ENCODE results near the gene RAD23B. TPM values are rescaled to one million over a fixed set of nuclear protein-coding genes. Genes with fewer than 3 reads are reported as not detected.

Gene RAD23B
- polyA plus RNA-seq, 1 donor = 142 TPM

DNA sequence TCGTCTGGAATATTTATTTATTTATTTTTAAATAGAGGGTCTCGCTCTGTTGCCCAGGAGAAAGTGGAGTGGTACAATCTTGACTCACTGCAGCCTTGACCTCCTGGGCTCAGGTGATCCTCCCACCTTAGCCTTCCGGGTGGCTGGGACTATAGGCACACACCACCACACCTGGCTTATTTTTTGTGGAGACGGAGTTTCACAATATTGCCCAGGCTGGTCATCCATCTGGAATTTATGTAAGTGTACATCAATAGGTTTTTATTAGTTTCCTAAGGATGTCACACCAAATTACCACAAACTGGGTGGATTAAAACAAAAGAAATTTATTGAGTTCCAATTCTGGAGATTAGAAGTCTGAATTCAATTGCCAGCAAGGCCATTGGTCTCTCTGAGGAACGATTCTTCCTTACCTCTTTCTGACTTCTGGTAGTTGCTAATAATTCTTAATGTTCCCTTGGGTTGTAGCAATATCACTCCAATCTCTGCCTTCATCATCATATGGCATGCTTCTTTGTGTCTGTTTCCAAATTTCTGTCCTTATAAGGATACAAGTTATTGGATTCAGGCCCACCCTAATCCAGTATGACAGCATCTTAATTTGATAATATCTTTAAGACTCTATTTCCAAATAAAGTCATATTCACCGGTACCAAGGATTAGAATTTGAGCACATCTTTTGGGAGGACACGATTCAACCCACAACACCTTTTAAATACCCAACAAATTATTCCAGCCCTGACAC, 16.3 kb upstream of the RAD23B start:
- DNase-seq = no peak

DNA sequence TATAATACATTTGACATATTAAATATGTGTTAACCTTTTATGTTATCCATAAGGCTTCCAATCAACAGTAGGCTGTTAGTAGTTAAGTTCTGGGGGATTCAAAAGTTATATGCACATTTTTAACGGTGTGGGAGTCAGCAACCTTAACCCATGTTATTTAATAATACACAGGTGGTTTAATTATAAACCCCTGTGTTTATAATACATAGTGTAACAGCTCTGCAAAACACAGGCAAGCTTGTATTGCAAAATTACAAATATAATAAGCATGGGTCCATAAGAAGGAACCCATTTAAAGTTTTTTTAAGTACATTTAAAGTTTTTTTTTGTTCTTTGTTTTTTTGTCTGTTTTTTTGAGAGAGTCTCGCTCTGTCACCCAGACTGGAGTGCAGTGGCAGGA, 14.5 kb upstream of the RAD23B start:
- DNase-seq = no peak

DNA sequence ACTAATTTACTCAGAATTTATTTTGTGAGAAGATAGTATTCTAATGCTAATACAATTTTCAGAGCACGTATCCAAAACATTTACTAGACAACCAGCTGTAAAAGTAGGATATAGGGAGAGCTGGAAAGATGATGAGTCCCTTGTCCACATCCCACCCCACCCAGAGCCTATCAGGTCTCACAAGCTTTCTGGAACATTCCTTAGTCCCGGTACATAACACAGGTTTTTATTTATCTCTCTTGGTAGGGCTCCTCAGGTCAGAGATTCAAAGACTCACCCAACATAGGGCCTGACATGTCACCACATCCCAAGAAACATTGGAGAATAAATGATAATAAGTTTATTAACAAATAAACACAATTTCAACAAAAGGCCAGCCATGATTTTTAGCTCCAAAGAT, 13.8 kb upstream of the RAD23B start:
- DNase-seq = no peak

DNA sequence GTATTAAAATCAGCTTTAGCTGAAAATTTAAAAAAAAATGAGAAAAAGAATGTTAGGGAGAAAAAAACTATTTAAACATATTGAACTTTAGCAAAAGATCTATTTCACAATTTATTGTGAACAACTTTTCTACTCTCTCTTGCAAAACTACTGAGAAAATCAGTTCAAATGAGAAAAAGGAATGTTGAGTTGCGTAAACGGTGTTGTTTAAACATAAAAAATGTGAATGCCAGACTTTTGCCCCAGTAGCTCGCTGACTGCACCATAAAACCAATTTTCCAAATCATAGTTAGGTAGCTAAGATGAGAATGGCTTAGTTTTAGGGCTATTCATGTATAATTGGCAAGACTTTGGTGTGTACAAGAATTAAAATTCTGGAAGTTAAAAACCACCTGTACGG, 13.4 kb upstream of the RAD23B start:
- no peak for DNase-seq

DNA sequence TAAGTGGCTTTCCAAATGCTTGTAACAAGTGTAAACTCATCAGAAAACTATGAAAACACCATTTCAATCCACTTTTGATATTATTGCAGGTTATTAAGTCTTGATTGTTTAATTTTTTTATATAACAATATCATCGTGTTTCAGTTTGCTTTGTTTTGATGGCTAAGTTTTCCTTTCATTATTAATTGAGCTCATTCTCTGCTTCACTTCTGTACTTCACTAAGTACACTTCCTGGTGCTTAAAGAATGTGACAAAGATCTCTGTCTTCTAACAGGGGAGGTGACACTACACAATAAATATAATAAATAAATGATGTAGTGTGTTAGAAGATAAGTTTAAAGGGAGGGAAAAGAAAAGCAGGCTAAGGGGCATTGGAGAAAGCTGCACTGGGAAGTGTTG, 13.0 kb upstream of the RAD23B start:
- no peak for DNase-seq

DNA sequence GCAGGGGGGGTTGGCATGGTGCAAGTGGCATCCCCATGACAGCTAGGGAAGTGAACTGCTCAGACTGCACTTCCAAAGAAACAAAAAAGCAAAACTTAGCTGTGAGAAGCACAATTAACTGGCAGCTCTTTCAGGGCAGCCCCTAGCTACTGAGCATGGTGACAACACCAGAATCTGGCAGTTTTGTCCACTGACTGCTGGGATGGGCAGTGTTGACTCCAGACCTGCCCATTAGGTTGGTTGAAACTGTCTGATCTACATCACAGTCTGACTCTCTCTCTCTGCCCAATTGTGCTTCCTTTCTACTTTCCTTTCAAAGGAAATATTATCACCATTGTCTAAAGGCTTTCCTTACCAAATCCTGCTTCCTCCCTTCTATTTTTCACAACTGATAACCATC, 12.5 kb upstream of the RAD23B start:
- DNase-seq = no peak

DNA sequence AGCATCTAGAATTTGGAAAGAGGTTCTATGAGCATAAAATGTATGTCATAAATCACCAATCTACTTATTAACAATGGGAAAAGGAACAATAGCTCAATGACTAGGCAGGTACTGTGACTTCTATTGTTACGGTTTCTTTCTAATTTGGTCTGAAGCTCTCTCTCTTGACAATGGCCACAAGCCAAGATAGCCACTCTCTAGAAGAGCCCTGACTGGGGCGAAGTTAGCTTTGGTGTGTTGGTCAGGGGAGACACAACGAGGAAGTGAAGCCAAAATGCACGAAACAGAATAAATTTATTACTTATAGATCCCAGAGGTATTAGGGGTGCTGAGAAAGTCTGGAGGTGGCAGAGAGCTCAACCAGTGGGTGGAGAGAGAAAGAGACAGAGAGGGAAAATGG, 9.4 kb upstream of the RAD23B start:
- DNase-seq = no peak

DNA sequence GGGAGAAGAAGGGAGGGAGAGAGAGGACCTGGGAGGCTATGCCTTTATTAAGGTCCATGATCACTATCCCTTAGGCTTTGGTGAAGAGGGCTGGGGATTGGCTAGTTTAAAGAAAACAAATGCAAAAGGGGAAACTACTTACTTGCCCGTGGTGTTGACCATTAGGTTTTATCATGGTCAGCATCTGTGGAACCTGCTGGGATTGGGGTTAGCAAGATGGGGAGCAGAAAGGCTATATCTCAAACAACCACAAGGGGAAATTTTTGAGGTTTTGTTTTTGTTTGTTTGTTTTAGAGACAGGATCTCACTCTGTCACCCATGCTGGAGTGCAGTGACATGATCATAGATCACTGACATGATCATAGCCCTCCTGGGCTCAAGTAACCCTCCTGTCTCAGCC, 9.0 kb upstream of the RAD23B start:
- no peak for DNase-seq

DNA sequence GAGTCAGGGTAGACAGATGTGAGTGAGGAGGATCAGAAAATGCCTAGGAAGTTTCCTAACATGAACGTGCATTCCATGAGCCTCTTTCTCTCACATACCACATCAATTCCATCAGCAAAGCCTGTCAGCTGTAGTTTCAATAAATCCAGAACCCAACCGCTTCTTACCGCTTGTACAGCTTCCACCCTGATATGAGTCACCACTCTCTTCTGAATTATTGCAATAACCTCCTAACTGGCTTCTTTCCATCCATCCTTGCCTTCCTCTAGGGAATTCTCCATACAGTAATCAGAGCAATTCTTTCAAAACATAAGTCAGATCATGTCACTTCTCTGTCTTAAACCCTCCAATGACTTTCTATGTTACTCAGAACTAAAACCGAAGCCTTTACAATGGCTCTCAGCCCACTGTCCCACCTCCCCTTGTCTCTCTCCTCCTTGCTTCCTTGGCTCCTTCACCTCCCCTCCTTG, 8.1 kb upstream of the RAD23B start:
- DNase-seq = no peak

DNA sequence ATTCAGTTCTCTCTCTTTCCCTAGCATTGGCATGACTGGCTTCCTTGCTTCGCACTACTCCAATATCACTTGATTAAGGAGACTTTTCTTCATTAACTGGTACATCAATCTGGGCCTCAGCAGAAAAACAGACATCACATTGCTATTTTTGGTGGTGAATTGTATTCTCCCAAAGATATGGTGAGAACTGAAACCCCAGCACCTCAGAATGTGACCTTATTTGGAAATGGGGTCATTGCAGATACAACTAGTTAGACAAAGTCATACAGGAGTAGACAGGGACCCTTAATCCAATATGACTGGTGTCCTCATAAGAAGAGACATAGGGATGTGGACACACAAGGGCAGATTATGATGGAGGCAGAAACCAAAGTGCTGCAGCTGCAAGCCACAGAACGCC, 7.5 kb upstream of the RAD23B start:
- no peak for DNase-seq

DNA sequence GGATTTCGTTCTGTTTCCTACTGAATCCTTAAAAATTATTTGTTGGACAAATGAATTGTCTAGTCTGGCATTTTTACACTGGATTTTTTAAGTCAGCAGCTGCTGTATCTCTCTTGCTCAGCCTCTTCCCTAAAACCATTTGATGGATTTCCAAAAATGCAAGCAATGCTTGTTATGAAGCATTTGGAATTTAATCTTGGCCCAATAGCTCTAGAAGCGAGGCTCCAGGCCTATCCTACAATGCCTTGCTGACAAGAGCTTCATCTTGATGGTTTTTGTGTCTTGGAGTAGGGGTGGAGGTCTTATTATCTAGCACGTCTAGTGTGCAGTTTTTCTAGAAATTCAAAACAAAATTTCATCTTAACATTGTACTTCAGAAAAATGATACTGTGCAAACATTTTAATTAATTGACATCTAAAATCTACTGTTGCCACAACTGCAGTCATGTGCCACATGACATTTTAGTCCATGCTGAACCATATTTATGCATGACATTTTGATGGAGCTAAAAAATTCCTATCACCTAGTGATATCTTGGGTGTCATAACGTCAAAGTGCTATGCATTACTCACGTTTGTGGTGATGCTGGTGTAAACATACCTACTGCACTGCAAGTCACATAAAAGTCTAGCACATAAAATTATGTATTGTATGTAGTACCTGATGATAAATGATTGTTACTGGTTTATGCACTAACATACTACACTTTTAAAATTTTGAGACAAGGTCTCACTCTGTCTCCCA, 5.9 kb upstream of the RAD23B start:
- no peak for DNase-seq

DNA sequence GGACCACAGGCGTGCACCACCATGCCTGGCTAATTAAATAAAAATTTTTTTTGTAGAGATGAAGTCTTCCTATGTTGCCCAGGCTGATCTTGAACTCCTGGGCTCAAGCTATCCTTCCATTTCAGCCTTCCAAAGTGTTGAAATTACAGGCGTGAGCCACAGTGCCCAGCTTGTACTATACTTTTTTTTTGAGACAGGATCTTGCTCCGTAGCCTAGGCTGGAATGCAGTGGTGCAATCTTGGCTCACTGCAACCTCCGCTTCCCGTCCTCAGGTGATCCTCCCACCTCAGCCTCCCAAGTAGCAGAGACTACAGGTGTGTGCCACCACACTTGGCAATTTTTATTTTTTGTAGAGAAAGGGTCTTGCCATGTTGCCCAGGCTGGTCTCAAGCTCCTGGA, 5.3 kb upstream of the RAD23B start:
- DNase-seq = no peak

DNA sequence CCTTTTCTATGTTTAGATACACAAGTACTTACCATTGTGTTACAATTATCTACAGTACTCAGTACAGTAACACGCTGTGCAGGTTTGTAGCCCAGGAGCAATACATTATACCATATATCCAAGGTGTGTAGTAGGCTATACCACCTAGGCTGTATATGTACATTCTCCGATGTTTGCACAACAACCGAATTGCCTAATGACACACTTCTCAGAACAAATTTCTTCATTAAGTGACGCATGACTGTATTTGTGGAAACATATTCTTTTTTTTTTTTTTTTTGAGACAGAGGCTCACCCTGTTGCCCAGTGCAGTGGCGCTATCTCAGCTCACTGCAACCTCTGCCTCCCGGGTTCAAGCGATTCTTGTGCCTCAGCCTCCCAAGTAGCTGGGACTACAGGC, 4.0 kb upstream of the RAD23B start:
- no peak for DNase-seq

DNA sequence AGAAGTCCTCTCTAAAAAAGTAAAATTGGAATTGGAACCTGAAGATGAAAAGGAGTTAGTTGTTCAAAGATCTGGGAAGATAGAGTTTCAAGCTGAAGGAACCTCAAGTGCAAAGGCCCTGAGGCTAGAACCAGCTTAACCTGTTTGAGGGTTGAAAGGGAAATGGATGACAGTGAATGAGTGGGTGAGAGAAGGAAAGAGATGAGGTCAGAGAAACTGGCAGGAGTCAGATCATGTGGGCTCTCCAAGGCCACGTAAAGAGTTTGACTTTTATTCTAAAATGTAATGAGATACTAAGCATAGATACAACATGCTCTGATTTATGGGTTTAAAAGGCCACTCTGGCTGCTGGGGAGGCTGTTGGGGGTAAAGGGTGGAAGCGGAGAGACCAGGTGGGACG, 2.5 kb upstream of the RAD23B start:
- no peak for DNase-seq

DNA sequence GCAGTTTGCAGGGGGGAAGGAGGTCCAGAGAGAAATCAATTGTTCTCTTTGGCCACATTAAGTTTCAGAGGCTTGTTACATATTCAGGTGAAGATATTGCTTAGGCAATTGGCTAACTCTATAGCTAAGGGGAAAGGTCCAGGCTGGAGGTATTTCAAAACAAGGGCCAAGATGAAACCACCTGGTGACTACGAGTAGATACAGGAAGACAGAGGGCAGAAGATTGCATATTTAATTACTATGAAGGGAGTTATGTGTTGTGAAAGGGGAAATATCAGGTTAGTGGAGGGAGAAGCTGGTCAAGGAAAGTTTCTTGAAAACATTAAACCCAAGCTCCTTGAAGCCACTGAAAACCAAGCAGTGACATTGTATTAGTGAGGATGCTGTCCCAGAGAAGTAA, 1.9 kb upstream of the RAD23B start:
- no peak for DNase-seq

DNA sequence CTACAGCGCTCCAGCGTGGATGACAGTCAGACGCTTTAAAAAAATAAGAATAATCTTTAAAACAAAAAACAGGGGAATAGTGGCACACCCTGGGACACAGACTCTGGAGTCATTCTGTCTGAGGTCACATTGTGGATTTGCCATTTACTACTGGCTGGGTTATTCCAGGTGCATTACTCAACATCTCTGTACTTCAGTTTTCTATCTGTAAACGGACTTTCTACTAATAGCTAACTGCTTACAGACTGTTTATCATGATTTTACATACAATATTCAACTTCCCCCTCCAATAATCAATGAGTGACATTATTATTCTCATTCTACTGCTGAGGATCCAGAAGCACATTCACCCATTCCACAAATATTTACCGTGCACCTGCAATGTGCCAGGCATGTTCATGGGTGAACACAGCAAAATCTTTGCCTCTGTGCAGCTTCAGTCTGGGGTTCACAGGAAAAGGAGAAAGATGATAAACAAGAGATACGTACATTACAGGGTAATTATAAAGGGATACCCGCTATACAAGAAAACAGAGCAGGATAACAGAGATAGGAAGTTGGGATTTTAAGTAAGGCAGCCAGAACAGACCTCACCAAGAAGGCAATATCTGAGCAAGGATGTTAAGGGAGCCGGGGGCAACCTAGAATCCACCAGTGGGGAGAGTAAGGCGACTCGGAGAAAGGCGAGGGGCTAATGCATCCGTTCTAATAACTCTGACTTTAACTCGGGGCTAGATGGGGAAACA, 984 bp upstream of the RAD23B start:
- DNase-seq = no peak

DNA sequence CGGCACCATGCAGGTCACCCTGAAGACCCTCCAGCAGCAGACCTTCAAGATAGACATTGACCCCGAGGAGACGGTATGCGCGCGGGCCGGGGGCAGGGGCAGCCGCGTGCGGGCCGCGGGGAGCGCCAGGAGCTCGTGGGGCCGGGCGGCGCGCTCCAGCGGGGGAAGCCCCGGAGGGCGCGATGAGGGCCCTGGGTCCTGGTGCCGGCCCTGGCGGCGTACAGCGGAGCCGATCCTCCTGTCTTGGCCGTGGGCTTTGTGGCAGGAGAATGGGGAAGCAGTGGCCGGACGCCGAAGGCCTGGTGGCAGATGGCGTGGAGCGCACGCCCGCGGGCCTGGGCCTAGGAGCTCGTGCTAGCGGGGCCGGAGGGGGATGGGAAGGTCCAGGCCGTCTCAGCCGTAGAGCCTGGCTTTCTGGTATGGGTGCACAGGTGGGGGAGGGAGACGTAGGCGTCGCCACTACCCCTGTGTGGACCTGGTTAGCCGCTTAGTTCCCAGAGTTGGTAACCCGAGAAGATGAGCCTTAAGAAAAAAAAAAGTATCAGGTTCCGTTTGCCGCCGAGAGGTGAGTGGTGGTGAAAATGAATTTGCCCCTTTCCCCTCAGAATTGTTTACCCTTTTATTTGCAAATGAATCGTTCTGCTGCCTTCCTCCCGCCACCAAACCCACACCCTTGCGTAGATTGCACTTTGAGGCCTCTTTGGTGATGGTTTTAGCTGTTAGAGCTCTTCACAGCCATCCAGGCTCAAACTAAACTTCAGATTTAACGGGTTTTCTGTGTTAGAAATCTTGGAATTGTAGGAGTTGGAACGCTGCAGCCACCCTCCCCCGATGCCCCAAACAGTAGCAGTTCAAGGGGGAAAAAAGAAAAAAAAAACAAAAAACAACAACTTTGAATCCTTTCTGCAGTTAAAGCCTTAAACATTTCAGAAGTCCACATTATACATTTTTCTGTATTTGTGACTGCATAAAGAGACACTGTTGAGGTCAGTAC, 841 bp downstream of the RAD23B start:
- peak; percentile 69 for DNase-seq

DNA sequence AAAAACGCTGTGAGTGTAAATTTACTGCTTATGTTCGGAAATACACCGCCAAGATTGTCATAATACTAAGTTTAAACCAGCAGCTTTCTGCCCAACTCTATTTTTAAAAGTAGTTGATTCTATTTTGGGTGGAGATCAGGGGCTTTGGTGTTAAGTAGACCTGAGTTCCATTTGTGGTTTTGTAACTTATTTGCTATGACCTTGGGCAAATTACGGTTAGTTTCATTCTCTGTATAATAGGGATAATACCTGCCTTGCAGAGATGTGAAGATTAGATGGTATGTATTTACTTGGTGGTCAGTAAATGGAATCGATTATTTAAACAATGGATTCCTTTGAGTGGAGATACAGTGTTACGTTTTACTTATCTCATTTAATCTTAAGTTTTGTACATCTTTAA, 1.6 kb downstream of the RAD23B start:
- DNase-seq = no peak

DNA sequence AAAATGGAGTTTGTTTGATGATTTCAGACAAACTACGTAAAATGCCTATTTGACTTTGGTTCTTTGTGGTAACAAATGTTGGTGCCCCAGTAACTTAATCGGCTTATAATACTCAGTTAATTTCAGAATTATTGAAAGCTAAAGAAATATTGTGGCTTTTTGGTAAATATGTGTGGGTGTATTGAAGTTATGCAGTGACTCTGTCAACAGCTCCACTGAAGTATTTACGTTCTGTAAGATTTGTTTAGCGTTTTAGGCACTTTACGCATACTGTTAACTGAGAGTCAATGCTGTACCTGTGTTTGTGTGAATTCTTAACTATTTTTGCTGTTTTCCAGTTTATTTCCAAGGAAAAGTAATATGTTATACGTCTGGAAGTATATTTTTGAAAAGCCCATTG, 2.2 kb downstream of the RAD23B start:
- DNase-seq = peak; percentile 22

DNA sequence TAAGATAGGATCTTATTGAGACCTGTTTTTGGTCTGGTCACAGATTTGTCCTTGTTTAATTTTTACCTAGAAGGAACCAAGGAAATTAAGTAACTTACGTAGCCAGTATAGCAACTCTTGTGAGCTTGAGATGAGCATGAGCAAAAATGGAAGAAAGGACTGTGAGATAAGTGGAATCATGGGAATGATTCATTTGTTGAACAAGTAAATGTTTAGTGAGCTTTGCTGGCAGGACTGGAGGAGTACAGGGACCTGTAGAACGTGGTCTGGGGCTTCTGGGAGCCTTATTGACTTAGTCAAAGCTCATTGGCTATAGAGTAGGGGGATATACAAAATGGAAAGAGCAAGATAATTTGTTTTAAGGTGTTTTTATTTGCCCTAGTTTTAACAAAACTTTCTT, 3.0 kb downstream of the RAD23B start:
- no peak for DNase-seq

DNA sequence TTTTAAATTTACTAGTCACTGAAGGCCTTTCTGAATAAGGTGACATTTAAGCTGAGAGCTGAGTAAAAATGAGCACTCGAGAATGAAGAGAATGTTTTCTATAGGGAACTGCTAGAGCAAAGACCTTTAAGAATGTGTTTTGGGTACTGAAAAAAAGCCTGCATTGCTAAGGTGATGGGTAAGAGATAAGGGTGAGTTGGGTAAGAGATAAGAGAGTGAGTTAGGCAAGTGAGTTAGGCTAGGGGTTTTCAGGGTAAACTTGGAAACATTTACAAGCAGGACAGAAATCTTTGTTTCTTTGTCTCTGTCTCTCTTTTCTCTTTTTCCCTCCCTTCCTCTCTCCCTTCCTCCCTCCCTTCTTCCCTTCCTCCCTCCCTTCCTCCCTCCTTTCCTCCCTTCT, 5.6 kb downstream of the RAD23B start:
- no peak for DNase-seq

DNA sequence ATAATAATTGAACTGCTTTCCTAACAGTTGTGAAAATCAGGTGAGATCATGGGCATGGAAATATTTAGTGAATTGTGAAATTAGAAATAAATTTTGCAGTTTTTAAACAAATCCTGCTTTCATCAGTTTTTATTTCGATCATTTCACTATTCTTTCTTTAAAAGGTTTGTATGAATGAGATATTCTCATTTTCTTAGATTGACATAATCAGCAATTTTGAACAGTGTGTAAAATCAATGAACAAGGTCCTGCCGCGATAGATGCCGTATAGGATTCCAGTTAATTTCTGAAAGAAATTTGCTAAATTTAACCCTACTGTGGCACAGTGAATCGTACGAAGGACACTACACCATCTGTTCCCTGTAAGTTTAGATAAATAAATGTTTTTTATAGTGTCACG, 7.5 kb downstream of the RAD23B start:
- no peak for DNase-seq
